Mesenteric fat pad (tissue), 1 donor: ENCODE measurements around the gene IRF2BP2. TPM values are rescaled to one million over a fixed set of nuclear protein-coding genes. Genes with fewer than 3 reads are reported as not detected.

Experiments used
- DNase-seq: peaks from one replicate; pipeline ENCODE4 v3.0.0-alpha.2; 2020; ENCODE audit warnings: low spot score
- long read RNA-seq: library from polyadenylated mRNA; unstranded; transcript quantifications from one replicate; pipeline ENCODE4 v2.0.0, GENCODE V29; 2020
- total RNA-seq: library from RNA; stranded (reverse); fragmentation: NEBNext Ultra II Directional; extraction: Animal tissue kit (Norgen Biotek cat#: 25700); gene quantifications from one replicate; pipeline ENCODE4 v1.2.1, GENCODE V29; 2021
- donor health status: DM: yes; HTN: yes; CAD: no.

Gene IRF2BP2
- total RNA-seq, result 108 TPM
- long read RNA-seq, full-length matches to known transcripts, result 12 of 83 reads
- long read RNA-seq, partial matches to known transcripts, result 0 of 83 reads
- long read RNA-seq, other reads (novel, unspliced or antisense), result 71 of 83 reads

DNA sequence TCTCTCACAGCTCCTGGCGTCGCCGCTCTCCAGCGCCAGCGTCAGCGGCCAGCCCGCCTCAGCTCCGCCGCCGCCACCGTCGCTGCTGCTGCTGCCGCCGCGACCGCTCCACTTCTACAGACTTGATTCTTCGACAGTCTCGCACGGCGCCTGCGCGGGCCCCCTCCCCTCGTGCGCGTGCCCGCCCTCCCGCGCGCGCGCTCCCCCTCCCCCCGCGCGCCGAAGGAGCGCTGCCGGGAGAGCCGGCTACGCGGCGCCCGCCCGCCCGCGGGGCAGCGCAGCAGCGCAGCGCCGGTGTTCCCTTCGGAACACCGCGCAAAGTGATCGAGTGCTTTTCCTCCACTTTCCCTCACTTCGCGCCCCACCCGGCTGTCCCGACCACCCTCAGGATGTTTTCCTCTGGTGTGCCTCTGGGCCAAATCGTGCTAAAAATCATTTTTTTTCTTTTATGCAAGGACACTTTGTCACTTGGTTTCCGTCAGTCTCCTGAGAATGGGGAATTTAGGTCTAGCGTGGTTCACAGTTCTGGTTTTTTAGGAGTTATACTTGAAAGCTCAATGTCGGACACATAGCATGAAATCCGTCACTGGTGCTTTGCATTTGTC, at the start of gene IRF2BP2:
TSS of gene IRF2BP2 (minus strand) at position 118 of the 605 bp plus-strand sequence. CDS start 684 bp downstream, outside the sequence.
- DNase-seq, result peak; percentile 92

DNA sequence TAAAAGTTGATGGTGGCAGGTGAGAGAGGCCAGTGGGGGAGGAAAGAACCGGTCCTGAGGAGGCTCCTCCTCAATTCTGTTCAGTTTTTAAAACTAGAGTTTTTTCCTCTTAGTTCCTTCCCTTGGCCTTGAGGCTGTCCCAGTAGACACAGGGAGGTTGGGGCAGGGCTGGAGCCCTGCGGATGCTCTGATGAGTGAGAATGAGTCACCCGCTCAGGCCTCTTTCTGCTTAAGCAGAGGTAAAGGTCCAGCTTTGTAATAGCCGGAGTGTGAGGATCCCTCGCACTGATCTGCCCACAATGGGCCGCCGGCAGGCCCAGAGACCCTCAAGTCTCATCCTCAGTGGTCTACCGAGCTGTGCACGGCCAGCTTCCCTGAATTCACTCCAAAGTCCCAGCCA, 49.6 kb upstream of the IRF2BP2 start:
- no peak for DNase-seq

DNA sequence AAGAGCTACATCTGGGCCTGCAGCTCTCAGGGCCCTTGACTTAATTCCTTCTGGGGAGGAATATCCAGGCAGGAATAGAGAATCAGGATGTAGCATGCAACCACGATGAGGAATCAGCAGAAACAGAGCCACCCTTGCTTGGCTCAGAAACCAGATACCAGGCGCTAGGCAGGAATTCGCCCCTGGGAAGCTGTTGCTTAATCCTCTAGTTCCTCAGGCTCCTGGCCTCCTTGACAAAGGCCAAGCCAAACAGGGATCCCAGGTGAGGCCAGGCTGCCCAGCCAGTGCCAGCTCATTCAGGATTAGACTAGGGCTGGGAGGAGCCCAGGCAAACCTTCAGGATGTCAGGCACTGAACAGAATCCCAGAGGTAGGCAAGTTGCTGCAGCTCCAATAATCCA, 48.2 kb upstream of the IRF2BP2 start:
- no peak for DNase-seq

DNA sequence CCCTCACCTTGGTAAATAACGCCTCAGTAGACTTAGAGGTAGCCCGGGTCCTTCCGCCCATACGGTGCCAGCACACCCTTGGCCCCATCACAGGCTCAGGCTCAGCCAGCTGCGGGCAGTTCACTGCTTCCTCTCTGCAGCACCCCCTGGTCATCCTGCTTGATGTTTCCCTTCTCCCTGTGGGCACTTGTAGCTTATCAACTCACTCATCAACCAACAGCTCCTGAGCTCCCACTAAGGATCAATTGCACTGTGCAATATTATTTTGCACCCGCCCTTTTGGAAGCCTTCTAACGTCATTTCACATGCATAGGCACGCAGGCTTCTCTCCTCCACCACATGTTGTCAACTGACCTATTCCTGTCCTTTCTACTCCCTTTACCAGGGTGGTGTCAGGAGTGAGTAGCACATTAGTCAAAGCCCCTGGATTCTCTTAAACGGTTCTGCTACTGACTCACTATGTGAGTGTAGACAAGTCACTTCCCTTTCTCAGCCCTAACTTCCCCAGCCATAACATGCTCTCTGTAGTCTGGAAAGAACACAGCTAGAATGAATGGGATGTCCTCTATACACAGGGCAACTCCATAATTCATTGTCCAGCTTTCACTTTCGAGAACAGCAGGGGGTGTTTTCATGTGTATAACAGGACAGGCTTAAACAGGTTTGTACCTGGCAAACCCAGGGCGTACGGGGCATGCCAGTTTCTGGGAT, 47.1 kb upstream of the IRF2BP2 start:
- DNase-seq, result no peak

DNA sequence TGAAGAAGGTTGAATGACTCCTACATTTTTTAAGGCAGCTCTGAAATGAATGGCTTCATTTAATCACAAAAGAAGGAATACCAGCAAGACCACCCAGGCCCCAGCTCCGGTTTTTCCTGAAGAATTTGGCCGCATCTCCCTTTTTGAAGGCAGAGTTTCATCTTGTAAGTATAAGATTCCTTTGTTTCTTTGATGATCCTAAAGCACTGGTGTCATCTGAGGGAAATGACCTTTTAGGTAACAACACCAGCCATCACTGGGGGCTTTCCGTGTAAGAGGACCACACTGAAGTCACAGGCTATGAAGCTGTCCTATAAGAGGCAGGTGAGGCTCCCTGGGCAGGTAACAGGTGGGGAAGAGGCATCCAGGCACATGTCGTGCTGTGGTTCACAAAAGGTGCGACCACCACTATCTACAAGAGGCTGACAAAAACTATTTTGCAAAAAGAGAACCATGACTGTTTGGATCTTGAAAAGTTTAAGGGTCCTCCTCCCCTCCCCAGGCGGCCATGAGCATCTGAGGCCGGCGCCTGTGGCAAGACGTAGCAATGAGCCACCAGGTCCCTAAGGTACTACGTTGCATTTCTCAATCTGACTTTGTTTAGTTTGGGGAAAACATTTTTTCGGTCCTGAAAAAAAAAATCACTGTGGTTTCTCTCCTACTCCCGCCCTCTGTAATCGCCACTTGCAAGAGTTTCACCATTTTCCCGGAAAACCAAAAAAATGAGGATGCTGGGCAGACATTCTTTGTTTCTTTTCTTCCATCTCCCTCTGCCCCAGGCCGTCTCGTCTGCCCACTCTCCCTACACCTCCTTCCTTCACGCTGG, 46.3 kb upstream of the IRF2BP2 start:
- no peak for DNase-seq

DNA sequence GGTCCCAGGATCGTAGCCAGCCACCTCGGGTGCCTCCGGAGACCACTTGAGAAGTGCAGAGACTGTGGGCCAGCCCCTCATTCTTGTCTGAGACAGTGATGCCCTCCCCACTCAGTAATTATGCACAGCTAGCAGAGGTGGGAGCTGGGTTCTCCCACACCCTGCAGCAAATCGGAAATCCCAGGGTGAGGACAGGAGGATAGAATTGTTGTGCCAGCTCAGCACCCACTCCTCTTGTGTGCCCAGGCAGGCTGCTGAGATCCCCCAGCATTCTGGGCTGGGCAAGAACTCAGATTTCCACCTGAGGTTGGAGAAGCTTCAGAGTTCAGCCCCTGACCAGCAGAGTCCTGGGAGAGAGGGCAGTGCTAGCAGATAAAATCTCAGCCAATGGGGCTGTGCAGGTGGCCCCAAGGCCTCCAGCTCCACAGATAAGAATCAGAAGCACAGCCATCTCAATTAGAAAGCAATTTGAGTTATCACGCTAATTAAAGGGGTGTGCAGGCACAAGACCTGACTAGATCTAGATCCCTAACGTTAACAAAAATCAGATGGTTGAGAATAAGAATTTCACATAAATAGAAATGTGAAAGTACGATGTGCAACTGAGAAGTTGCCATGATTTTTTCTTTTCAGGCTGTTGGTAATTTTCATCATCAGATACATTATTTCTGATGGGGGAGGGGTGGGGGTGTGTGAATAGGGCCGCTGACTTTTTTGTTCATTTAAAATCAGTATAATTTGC, 45.5 kb upstream of the IRF2BP2 start:
- DNase-seq, result no peak

DNA sequence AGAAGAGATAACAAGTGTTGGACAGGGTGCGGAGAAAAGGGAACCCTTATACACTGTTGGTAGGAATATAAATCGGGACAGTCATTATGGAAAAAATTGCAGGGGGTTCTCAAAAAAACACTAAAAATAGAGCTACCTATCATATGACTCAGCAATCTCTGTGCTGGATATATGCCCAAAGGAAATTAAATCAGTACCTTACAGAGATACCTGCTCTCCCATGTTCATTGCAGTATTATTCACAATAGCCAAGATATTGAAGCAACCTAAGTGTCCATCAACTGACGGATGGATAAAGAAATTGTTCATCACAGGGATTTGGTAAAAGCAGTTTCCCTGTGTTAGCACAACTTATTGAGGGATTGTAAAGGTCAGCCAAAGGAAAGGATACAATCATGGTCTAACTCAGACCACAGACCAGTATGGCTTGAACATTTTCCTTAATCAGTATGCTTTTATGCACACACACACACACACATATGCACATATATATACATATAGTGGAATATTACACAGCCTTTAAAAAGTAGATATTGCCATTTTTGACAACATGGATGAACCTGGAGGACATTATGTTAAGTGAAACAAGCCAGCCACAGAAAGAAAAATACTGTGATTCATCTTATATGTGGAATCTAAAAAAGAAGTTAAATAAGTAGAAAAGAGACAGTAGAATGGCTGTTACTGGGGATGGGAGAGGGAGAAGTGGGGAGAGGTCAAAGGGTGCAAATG, 44.2 kb upstream of the IRF2BP2 start:
- DNase-seq, result no peak

DNA sequence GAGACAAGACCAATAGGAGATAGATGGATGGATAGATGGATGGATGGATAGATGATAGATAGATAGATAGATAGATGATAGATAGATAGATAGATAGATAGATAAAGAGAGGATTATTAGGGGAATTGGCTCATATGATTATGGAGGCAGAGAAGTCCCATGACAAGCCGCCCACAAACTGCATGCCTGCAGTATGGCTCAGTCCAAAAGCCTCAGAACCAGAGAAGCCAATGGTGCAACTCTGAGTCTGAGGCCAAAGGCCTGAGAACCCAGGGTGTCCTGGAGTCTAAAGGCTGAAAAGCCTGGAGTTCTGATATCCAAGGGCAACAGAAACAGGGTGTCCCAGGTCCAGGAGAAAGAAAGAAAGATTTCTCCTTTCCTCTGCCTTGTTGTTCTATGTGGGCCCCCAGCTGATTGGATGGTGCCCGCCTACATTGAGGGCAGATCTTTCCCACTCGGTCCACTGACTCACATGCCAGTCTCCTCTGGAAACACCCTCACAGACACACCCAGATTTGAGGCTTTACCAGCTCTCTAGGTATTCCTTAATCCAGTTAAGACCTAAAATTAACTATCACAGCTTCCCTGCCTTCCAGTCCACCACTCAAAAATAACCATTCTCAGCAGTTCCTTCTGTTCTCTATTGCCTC, 39.6 kb upstream of the IRF2BP2 start:
- DNase-seq, result no peak

DNA sequence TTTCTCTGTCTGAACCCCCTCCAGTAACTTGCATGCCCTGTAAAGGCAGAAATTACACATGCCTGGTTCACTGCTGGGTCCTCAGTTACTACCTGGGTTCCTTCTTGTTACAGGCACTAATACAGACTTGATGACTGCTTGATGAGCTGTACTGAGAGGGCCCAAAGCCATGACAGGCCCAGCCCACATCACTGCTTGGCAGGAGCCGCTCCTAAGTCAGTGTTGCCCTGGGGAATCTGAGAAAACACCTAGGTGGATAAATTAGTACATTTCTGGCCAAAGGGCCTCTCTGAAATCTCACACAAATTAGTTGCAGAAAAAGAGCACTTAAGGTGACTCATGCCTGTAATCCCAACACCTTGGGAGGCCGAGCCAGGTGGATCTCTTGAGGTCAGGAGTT, 37.8 kb upstream of the IRF2BP2 start:
- DNase-seq, result no peak

DNA sequence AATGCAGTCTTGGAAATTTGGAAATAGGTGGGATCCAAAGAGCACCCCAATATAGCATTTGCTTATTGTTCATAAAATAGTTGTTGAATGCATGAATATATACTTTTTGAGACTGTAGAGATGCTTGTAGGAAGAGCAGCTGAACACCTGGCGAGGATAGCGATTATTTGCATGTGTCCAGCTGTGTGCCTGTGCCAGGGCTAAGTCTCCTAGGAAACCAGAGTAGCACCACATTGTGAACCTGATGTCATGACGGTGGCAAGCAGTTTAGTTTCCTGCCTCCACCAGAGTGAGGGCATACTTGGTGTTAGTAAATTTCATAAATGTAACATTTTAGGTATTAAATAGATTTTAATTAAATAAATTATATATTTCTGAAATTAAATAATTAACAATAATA, 37.3 kb upstream of the IRF2BP2 start:
- no peak for DNase-seq

DNA sequence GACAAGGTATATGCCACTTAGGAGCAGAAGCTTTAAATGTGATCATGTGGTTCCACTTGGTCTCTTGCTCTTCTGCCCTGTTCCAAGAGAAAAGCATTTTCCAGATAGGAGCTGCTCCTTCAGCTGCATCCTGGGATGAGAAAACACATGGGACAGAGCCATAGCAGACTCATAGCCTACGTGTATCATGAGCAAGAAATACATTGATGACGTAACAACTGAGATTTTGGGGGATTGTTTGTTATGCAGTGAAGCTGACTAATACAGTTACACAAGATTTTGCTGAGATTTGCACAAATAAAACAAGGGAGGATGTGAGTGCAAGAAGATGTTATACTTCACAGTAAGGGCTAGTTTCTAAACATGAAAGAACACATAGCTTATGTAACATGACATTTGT, 36.0 kb upstream of the IRF2BP2 start:
- no peak for DNase-seq

DNA sequence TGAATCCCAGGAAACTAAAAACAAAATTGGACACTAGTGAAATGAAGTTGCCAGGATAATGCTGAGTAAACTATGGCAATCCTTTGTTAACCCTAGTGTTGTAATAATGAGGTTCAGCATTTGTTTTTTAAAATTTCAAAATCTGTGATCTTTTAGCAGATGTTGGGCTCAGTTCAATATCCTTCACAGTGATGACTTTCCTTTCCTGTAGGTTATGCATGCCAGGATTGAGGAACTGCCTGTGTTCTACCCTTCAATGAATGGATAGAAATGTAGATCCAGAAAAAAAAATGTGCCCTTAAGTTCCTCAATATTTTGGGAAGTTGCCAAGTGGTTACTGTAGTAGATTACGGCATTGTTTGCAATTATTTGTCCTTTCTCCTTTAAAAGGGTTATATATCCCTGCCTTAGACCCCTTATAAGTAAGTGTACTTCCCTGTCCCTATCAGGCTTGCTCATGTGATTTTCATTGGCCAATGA, 35.5 kb upstream of the IRF2BP2 start:
- DNase-seq, result no peak

DNA sequence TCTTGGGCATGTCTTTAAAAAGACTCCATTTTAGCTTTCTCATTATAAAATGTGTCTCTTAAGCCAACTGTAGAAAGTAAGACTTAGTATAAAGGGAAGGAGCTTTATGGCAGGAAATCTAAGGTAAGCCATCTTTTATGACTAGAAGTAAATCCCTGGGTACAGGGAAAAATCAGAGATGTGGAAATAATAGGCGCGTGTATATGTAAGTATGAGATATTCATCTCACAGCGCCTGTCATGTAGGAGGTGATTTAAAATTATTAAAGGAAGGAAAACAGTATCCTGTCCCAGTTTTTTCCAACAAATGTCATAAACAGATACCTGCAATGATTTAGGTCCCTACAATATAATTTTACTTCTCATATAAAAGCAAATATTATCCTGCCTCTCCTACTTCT, 35.0 kb upstream of the IRF2BP2 start:
- no peak for DNase-seq

DNA sequence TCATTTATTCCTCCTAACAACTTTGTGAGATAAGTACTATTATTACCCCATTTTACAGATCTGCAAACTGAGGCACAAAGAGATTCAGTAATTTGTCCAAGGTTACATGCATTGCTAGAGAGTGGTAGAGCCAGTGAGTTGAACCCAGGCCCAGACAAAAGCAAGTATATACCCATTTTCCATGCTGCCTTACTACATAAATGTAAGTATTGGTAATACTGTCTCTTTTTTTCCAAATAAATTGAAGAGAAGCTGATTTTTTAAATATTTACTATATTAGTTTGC, 33.8 kb upstream of the IRF2BP2 start:
- DNase-seq, result no peak

DNA sequence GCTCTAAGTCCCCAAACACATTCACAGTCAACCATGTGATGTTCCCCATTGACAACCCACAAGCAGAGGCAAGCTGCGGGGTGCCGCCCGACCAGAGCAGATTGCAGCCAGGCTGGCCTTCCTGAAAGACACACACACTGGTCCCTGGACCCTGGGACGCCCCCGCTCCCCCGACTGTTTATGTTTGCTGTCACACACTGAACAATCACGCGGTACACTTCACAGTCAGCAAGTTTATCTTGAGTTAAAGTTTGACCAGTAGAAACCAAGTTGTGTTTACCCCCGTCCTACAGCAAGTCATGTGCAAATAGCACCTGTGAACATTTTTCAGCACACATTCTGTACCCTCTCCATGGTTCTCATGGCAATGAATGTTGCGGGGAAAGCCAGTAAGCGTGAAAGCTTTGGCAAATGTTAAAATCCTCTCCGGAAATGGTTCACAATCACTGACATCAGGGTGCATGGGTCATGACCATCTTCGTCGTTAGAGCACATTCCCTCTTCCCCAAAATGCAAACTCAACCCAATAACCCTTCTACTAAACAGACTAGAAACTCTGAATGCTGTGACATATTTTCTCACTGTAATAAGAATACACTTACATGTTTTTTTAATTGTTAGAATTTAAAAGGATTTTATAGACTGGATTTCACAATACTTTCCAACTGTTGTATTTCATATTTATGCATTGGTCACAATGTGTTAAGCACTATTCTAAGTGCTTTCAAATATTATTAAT, 33.3 kb upstream of the IRF2BP2 start:
- DNase-seq, result no peak

DNA sequence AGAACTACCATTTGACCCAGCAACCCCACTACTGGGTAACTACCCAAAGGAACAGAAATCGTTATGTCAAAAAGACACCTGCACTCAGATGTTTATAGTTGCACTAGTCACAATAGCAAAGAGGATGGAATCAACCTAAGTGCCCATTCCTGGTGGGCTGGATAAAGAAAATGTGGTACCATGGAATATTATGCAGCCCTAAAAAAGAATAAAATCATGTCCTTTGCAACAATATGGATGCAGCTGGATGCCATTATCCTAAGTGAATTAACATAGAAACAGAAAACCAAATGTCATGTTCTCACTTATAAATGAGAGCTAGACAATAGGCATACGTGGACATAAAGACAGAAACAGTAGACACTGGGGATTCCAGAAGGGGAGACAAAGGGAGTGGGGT, 32.5 kb upstream of the IRF2BP2 start:
- no peak for DNase-seq

DNA sequence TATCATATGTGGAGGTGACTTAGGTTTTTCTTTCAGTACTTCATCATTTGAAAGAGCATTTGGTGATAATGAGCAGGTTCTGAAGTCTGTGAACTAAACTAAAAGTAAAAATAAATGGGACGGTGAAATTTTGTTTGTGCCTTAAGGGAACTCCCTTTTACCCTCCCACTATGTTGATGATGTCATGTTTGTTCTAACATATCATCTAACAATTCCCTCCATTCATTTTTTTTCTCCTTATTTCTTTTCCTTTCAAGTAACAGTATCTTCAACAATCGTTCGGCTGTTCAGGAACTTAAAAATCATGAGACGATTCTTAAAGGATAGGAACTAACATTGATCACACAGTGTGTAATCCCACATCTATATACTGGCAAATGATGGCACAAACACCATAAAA, 30.0 kb upstream of the IRF2BP2 start:
- no peak for DNase-seq

DNA sequence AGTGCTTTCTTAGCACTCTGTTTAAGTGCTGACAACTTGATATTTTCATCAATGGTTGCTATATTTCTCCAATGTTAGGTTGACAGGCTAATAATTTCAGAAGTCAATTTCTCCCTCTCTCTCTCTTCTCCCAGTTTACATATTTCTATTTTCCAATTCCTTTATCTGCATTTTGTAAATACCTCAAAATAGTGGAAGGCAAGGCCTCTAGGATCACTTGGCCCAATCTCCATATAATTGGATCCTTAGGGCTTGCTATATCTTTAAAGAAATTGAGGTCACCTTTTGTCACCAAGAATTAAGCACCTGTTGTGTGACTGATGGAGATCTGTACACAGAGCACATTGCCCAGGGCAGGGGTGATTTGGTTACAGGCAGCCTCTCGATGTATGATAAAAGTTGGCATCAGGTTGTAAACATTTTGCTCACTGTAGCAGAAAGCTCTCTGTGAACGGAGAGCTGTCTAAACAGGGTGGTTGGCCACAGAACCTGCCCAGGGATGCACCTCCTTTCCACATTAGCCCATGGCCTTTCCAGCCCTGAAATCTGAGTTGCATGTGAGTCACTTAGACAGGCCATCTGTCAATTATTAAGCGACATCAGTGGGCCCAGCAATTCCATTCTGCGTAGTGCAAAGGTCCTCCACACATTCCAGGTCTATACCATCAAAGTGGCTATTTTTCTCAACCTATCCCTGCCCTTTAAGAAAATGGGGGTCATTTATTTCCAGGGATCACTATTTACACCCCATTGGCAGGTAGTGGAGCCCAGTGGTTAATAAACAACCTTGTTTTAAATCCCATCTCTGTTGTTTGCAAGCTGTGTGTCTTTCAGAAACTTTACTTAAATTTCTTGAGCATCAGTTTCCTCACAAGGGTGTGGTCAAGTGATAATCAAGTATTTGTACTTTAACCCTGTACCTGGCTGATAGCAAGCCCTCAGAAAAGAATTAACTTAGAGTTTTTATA, 29.1 kb upstream of the IRF2BP2 start:
- DNase-seq, result no peak
